Neural cell (in vitro differentiated cells): ENCODE data around the gene TKTL2. TPM values are rescaled to one million over a fixed set of nuclear protein-coding genes. Genes with fewer than 3 reads are reported as not detected.

ENCODE experiments used
- H2AFZ ChIP-seq: fragments of 200-600, 300-800 bp; sonication (generic), shearing (Covaris generic); 2 replicates; pipeline ENCODE4 v1.6.0; 2014; ENCODE audit warnings: low read depth, mild to moderate bottlenecking, antibody characterized with exemption, low read length, moderate library complexity
- H3F3A ChIP-seq: fragments of 200-600 bp; shearing (Covaris generic); 2 replicates; pipeline ENCODE4 v1.6.1; 2016; ENCODE audit warnings: mild to moderate bottlenecking, moderate library complexity, mixed read lengths, antibody characterized with exemption, low read length; ENCODE audit not compliant: insufficient read depth, poor library complexity, severe bottlenecking
- H3K27ac ChIP-seq: fragments of 200-600, 300-800 bp; sonication (generic), shearing (Covaris generic); 2 replicates; pipeline ENCODE4 v1.5.1; 2014; ENCODE audit warnings: mild to moderate bottlenecking, low read length, moderate library complexity
- H3K27me3 ChIP-seq: fragments of 300-800, 200-600 bp; sonication (generic), shearing (Covaris generic); 2 replicates; pipeline ENCODE4 v1.6.0; 2014; ENCODE audit warnings: mild to moderate bottlenecking, low read depth, low read length, moderate library complexity; ENCODE audit not compliant: insufficient read depth
- H3K36me3 ChIP-seq: fragments of 300-800, 200-600 bp; sonication (generic), shearing (Covaris generic); 2 replicates; pipeline ENCODE4 v1.5.1; 2014; ENCODE audit warnings: mild to moderate bottlenecking, antibody characterized with exemption, low read length, moderate library complexity; ENCODE audit not compliant: insufficient read depth
- H3K4me2 ChIP-seq: fragments of 300-800, 200-600 bp; sonication (generic), shearing (Covaris generic); 2 replicates; pipeline ENCODE4 v1.6.0; 2014; ENCODE audit warnings: mild to moderate bottlenecking, low read length
- H3K4me3 ChIP-seq: fragments of 300-800, 200-600 bp; sonication (generic), shearing (Covaris generic); 2 replicates; pipeline ENCODE4 v1.5.1; 2014; ENCODE audit warnings: mild to moderate bottlenecking, low read length, moderate library complexity
- H3K79me2 ChIP-seq: fragments of 200-600 bp; shearing (Covaris generic); replicated peaks from 2 replicates; pipeline ENCODE4 v1.6.0; 2014; ENCODE audit warnings: mild to moderate bottlenecking, low read length, moderate library complexity; ENCODE audit not compliant: insufficient read depth
- H3K9ac ChIP-seq: fragments of 300-800, 200-600 bp; sonication (generic), shearing (Covaris generic); 2 replicates; pipeline ENCODE4 v1.6.1; 2016; ENCODE audit warnings: mild to moderate bottlenecking, low read length, mixed read lengths
- H3K9me2 ChIP-seq: fragments of 200-600 bp; shearing (Covaris generic); 2 replicates; pipeline ENCODE4 v1.6.1; 2016; ENCODE audit warnings: mild to moderate bottlenecking, low read length, mixed read lengths; ENCODE audit not compliant: insufficient read depth
- H3K9me3 ChIP-seq: fragments of 200-600, 300-800 bp; sonication (generic), shearing (Covaris generic); 2 replicates; pipeline ENCODE4 v1.6.1; 2016; ENCODE audit warnings: mild to moderate bottlenecking, mixed run types, low read length, moderate library complexity, mixed read lengths
- H4K20me1 ChIP-seq: fragments of 200-600 bp; shearing (Covaris generic); 2 replicates; pipeline ENCODE4 v1.6.1; 2016; ENCODE audit warnings: mild to moderate bottlenecking, mixed run types; ENCODE audit not compliant: insufficient read depth
- CTCF ChIP-seq: fragments of 450-650 bp; IDR thresholded peaks from 2 replicates; pipeline ENCODE4 v1.5.1; 2014; ENCODE audit warnings: antibody characterized with exemption, mild to moderate bottlenecking, moderate library complexity; ENCODE audit not compliant: poor library complexity, severe bottlenecking
- EP300 ChIP-seq: fragments of 450-650 bp; conservative IDR thresholded peaks from 2 replicates; pipeline ENCODE4 v1.6.1; 2014; ENCODE audit warnings: antibody characterized with exemption, mild to moderate bottlenecking, moderate library complexity; ENCODE audit not compliant: poor library complexity, severe bottlenecking
- EZH2 ChIP-seq: fragments of 200-600, 300-800 bp; shearing (Covaris generic), sonication (generic); IDR thresholded peaks from 2 replicates; pipeline ENCODE4 v1.6.1; 2014; ENCODE audit warnings: antibody characterized with exemption, low read length, borderline replicate concordance, mild to moderate bottlenecking; ENCODE audit not compliant: insufficient read depth, poor library complexity, severe bottlenecking
- MXI1 ChIP-seq: fragments of 450-650 bp; conservative IDR thresholded peaks from 2 replicates; pipeline ENCODE4 v1.6.1; 2014; ENCODE audit warnings: antibody characterized with exemption, mild to moderate bottlenecking; ENCODE audit not compliant: poor library complexity, severe bottlenecking
- POLR2AphosphoS5 ChIP-seq: IDR thresholded peaks from 2 replicates; pipeline ENCODE4 v1.6.1; 2012
- RAD21 ChIP-seq: fragments of 450-650 bp; conservative IDR thresholded peaks from 2 replicates; pipeline ENCODE4 v1.6.1; 2014; ENCODE audit warnings: antibody characterized with exemption, mild to moderate bottlenecking, moderate library complexity
- REST ChIP-seq: IDR thresholded peaks from 2 replicates; pipeline ENCODE4 v1.6.1; 2012; ENCODE audit warnings: borderline replicate concordance
- SMC3 ChIP-seq: fragments of 450-650 bp; conservative IDR thresholded peaks from 2 replicates; pipeline ENCODE4 v1.6.1; 2014; ENCODE audit warnings: antibody characterized with exemption, mild to moderate bottlenecking, moderate library complexity; ENCODE audit not compliant: poor library complexity
- TAF1 ChIP-seq: IDR thresholded peaks from 2 replicates; pipeline ENCODE4 v1.6.1; 2012; ENCODE audit warnings: low read depth
- polyA plus RNA-seq: library from polyadenylated mRNA; depleted of rRNA; stranded (reverse); fragments of >200 nt; gene quantifications from 2 replicates; pipeline ENCODE4 v1.2.3, GENCODE V29; 2014

Gene TKTL2
- polyA plus RNA-seq, 1 donor from 2014 or later: 0.42 TPM

DNA sequence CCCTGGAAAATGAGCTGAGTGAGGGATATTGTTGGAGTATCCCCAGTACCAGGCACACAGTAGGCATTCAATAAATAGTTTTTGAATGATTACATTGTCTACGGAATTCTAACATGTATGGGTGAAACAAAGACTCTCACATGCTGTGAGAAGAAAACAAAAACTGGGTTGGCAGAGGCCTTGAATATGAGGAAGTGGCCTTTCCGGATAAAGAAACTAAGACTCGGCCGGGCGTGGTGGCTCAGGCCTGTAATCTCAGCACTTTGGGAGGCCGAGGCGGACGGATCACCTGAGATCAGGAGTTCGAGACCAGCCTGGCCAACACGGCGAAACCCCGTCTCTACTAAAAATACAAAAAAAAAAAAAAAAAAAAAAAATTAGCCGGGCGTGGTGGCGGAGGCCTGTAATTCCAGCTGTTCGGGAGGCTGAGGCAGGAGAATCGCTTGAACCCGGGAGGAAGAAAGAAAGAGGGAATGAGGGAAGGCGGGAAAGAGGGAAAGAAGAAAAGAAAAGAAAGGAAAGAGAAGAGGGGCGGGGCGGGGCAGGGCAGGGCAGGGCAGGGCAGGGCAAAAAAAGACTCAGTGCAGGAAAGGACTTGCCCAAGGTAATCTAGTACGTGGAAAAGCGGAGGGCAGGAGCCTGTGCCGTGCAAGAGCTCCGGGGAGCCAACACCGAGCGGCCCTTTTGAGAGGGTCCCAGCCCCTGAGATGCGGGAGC is 20.2 kb upstream of the TKTL2 start:
- no peaks in the 10 kb centered on the region for H4K20me1 ChIP-seq
- no peaks in the 10 kb centered on the region for H3K9me3 ChIP-seq
- H3K4me3 ChIP-seq: peak overlapping the region; percentile 88
- no peaks in the 10 kb centered on the region for H3F3A ChIP-seq
- no peaks in the 10 kb centered on the region for H3K27me3 ChIP-seq
- H3K9me2 ChIP-seq: no peaks in the 10 kb centered on the region
- H3K79me2 ChIP-seq: peaks cover 17% of the 10 kb centered on the region
- H3K9ac ChIP-seq: peak overlapping the region; percentile 66
- no peak overlapping the region for H3K27ac ChIP-seq
- no peak for TF ChIP-seq TAF1
- TF ChIP-seq MXI1: no peak
- TF ChIP-seq POLR2AphosphoS5: no peak
- TF ChIP-seq SMC3: no peak
- no peak for TF ChIP-seq REST
- no peak for TF ChIP-seq EZH2
- no peak for TF ChIP-seq RAD21
- TF ChIP-seq EP300: no peak
- TF ChIP-seq CTCF: no peak
- H3K4me2 ChIP-seq: no peak overlapping the region
- peak overlapping the region; percentile 85 for H2AFZ ChIP-seq
- H3K36me3 ChIP-seq: no peaks in the 10 kb centered on the region

- Histone ChIP-seq H3K27me3 (no peaks in the 10 kb centered on the region), H3K9me3 (no peaks in the 10 kb centered on the region), H3K9me2 (no peaks in the 10 kb centered on the region), H3K4me2 (no peak overlapping the region), H3K79me2 (peaks cover 14% of the 10 kb centered on the region), H3K27ac (no peak overlapping the region), H4K20me1 (no peaks in the 10 kb centered on the region), H2AFZ (no peak overlapping the region), H3K36me3 (no peaks in the 10 kb centered on the region), H3F3A (no peaks in the 10 kb centered on the region), H3K9ac (no peak overlapping the region), H3K4me3 (no peak overlapping the region)
- TF ChIP-seq EZH2 (no peak), MXI1 (no peak), REST (no peak), CTCF (no peak), SMC3 (no peak), TAF1 (no peak), EP300 (no peak), RAD21 (no peak), POLR2AphosphoS5 (no peak)
Measured at GRCh38 chr4:163492951-163493504, 19.5 kb upstream of the TKTL2 start.
